Fibroblast of upper back skin (primary cell): Measurements from ENCODE around the gene GAGE12J.
A peak's percentile ranks its signal among the peaks of the same experiment; 100 is the strongest.
"Not testable (repeated sequence)": the region's sequence is repeated elsewhere in the genome, so short reads cannot be mapped to it uniquely, and the experiment has no call there.

ENCODE experiments used
- DNase-seq: peaks from one replicate; pipeline ENCODE4 v3.0.0-alpha.2; 2013

Gene GAGE12J

GRCh38 chrX:49321737-49322136 is at the start of gene GAGE12J:
Gene GAGE12J (plus strand): TSS chrX:49322037. CDS start chrX:49323194, 1,157 bp downstream.
- not testable (repeated sequence) for DNase-seq

- DNase-seq = no peak
These were observed 49.4 kb upstream of the GAGE12J start for GRCh38 chrX:49272421-49272820.

- DNase-seq = no peak
These were observed 48.6 kb upstream of the GAGE12J start for GRCh38 chrX:49273181-49273727.

- DNase-seq = no peak
These were observed 45.6 kb upstream of the GAGE12J start for GRCh38 chrX:49276207-49276606.

- DNase-seq = no peak
These were observed 44.9 kb upstream of the GAGE12J start for GRCh38 chrX:49276671-49277534.

- DNase-seq = no peak
These were observed 44.4 kb upstream of the GAGE12J start for GRCh38 chrX:49277535-49277830.

GRCh38 chrX:49278081-49278480 is 43.8 kb upstream of the GAGE12J start:
- DNase-seq = no peak

GRCh38 chrX:49282647-49283011 is 39.2 kb upstream of the GAGE12J start:
- peak; percentile 43 for DNase-seq

- no peak for DNase-seq
These were observed 37.6 kb upstream of the GAGE12J start for GRCh38 chrX:49284212-49284611.

GRCh38 chrX:49286136-49286535 is 35.7 kb upstream of the GAGE12J start:
- DNase-seq = no peak

- DNase-seq = no peak
These were observed 35.3 kb upstream of the GAGE12J start for GRCh38 chrX:49286581-49286980.

GRCh38 chrX:49287665-49288064 is 34.2 kb upstream of the GAGE12J start:
- DNase-seq = no peak

- DNase-seq = no peak
These were observed 31.6 kb upstream of the GAGE12J start for GRCh38 chrX:49290215-49290614.

GRCh38 chrX:49291615-49292337 is 30.1 kb upstream of the GAGE12J start:
- DNase-seq = peak; percentile 31

GRCh38 chrX:49292400-49293362 is 29.2 kb upstream of the GAGE12J start:
- no peak for DNase-seq

GRCh38 chrX:49299293-49299692 is 22.5 kb upstream of the GAGE12J start:
- DNase-seq = not testable (repeated sequence)

- no peak for DNase-seq
These were observed 21.1 kb upstream of the GAGE12J start for GRCh38 chrX:49300703-49301102.

GRCh38 chrX:49303346-49303745 is 18.5 kb upstream of the GAGE12J start, which contains the start of gene GAGE10:
Gene GAGE10 (plus strand): TSS chrX:49303646. CDS start chrX:49304860, 1,214 bp downstream.
- no peak for DNase-seq

GRCh38 chrX:49307775-49308174 is 14.1 kb upstream of the GAGE12J start:
- DNase-seq = not testable (repeated sequence)

- no peak for DNase-seq
These were observed 13.1 kb upstream of the GAGE12J start for GRCh38 chrX:49308604-49309269.

- DNase-seq = peak; percentile 31
These were observed 12.3 kb upstream of the GAGE12J start for GRCh38 chrX:49309401-49309981.

GRCh38 chrX:49310371-49310770 is 11.5 kb upstream of the GAGE12J start:
- DNase-seq = no peak
